HEK293 (cell line): Measurements from ENCODE around the gene PTPRN.

Experiments
- ZNF560 ChIP-seq: fragments of 450-650 bp; formaldehyde crosslinking; IDR thresholded peaks from 2 replicates; pipeline ENCODE4 v1.5.1; 2017; ENCODE audit warnings: missing biosample characterization, missing genetic modification characterization, borderline replicate concordance
- ZNF660 ChIP-seq: fragments of 450-650 bp; IDR thresholded peaks from 2 replicates; pipeline ENCODE4 v1.5.1; 2018; ENCODE audit warnings: missing biosample characterization, mild to moderate bottlenecking, missing genetic modification characterization
- TF ChIP-seq, protein P1 (sequence below): fragments of 450-650 bp; formaldehyde crosslinking; IDR thresholded peaks from 2 replicates; pipeline ENCODE4 v1.5.1; 2016; ENCODE audit warnings: missing biosample characterization, missing genetic modification characterization
- TF ChIP-seq, protein P2 (sequence below): fragments of 450-650 bp; formaldehyde crosslinking; IDR thresholded peaks from 2 replicates; pipeline ENCODE4 v1.5.1; 2016; ENCODE audit warnings: missing biosample characterization, missing genetic modification characterization
- TF ChIP-seq, protein P3 (sequence below): fragments of 450-650 bp; formaldehyde crosslinking; IDR thresholded peaks from 2 replicates; pipeline ENCODE4 v1.5.1; 2017; ENCODE audit warnings: missing biosample characterization, mild to moderate bottlenecking, missing genetic modification characterization, moderate library complexity

DNA sequence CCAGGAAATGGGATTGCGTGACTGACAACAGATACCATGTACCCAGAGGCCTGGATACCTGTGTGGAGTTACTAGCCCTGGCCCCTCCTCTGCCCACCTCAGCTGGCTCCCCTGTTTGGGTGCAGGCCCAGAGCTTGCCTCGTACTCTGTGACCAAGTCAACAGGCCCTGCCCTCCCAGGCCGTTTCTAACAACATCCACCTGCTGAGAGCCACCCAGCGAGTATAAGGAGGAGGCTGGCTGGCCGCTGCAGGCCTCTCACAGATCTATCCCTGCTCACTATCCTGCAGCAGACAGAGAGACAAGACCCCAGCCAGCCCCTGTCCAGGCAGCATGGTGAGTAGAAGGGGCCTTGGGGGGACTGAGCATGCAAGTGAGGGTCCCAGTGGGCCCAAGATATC lies 43.0 kb downstream of the PTPRN start:
- TF ChIP-seq, protein P1, sequence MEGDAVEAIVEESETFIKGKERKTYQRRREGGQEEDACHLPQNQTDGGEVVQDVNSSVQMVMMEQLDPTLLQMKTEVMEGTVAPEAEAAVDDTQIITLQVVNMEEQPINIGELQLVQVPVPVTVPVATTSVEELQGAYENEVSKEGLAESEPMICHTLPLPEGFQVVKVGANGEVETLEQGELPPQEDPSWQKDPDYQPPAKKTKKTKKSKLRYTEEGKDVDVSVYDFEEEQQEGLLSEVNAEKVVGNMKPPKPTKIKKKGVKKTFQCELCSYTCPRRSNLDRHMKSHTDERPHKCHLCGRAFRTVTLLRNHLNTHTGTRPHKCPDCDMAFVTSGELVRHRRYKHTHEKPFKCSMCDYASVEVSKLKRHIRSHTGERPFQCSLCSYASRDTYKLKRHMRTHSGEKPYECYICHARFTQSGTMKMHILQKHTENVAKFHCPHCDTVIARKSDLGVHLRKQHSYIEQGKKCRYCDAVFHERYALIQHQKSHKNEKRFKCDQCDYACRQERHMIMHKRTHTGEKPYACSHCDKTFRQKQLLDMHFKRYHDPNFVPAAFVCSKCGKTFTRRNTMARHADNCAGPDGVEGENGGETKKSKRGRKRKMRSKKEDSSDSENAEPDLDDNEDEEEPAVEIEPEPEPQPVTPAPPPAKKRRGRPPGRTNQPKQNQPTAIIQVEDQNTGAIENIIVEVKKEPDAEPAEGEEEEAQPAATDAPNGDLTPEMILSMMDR (tag by site-specific recombination), result no peak
- TF ChIP-seq ZNF660 (no peak), ZNF560 (tag by site-specific recombination) (no peak)
- TF ChIP-seq, protein P2, sequence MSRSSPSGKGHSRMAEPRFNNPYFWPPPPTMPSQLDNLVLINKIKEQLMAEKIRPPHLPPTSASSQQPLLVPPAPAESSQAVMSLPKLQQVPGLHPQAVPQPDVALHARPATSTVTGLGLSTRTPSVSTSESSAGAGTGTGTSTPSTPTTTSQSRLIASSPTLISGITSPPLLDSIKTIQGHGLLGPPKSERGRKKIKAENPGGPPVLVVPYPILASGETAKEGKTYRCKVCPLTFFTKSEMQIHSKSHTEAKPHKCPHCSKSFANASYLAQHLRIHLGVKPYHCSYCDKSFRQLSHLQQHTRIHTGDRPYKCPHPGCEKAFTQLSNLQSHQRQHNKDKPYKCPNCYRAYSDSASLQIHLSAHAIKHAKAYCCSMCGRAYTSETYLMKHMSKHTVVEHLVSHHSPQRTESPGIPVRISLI (tag by site-specific recombination), result no peak
- TF ChIP-seq, protein P3, sequence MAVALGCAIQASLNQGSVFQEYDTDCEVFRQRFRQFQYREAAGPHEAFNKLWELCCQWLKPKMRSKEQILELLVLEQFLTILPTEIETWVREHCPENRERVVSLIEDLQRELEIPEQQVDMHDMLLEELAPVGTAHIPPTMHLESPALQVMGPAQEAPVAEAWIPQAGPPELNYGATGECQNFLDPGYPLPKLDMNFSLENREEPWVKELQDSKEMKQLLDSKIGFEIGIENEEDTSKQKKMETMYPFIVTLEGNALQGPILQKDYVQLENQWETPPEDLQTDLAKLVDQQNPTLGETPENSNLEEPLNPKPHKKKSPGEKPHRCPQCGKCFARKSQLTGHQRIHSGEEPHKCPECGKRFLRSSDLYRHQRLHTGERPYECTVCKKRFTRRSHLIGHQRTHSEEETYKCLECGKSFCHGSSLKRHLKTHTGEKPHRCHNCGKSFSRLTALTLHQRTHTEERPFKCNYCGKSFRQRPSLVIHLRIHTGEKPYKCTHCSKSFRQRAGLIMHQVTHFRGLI (tag by site-specific recombination), result no peak
